ENCODE results near the gene MAGI3. TPM values are rescaled to one million over a fixed set of nuclear protein-coding genes. Genes with fewer than 3 reads are reported as not detected.

Gene MAGI3
- total RNA-seq, 2 experiments from 2014 or later, result 4.7 to 7.8 TPM

- ChIA-PET POLR2A (no interaction called here), CTCF (ENCODE audit: unreplicated experiment) (no interaction called here)
- Histone ChIP-seq H3K4me1 (ENCODE audit: insufficient read depth, low read length, poor library complexity, severe bottlenecking) (no peaks in the 10 kb centered on the region), H4K20me1 (ENCODE audit: insufficient read depth, low read length) (no peaks in the 10 kb centered on the region), H2AFZ (ENCODE audit: low read length) (no peak overlapping the region), H3K4me3 (ENCODE audit: low read depth, low read length, poor library complexity, severe bottlenecking) (no peak overlapping the region), H3K9me3 (ENCODE audit: low read length) (no peaks in the 10 kb centered on the region), H3K9me2 (ENCODE audit: insufficient read depth, low read length) (no peaks in the 10 kb centered on the region), H3K4me2 (ENCODE audit: low read length) (no peak overlapping the region), H3K36me3 (ENCODE audit: insufficient read depth, low read length) (no peaks in the 10 kb centered on the region), H3K27ac (ENCODE audit: low read depth, low read length, poor library complexity, severe bottlenecking) (no peak overlapping the region), H3K79me2 (ENCODE audit: insufficient read depth, low read depth, low read length) (no peaks in the 10 kb centered on the region)
- intact Hi-C loops (cut with micrococcal nuclease; ENCODE audit: unreplicated experiment), result no loop called here
- BruUV-seq (replicated peaks), result no TSS peak
- TF ChIP-seq EZH2phosphoT487 (IDR thresholded peaks at IDR 0.05; ENCODE audit: borderline replicate concordance, low read depth, low read length) (no peak), CTCF (conservative IDR thresholded peaks at IDR 0.05; ENCODE audit: low read length) (no peak)
- no peak for DNase-seq (ENCODE audit: low spot score)
These were observed 127.7 kb downstream of the MAGI3 start for GRCh38 chr1:113517983-113518382.

- Histone ChIP-seq H3K27ac (ENCODE audit: low read depth, low read length, poor library complexity, severe bottlenecking) (no peak overlapping the region), H3K36me3 (ENCODE audit: insufficient read depth, low read length) (no peaks in the 10 kb centered on the region), H3K9me2 (ENCODE audit: insufficient read depth, low read length) (no peaks in the 10 kb centered on the region), H3K4me1 (ENCODE audit: insufficient read depth, low read length, poor library complexity, severe bottlenecking) (no peaks in the 10 kb centered on the region), H4K20me1 (ENCODE audit: insufficient read depth, low read length) (no peaks in the 10 kb centered on the region), H3K9me3 (ENCODE audit: low read length) (no peaks in the 10 kb centered on the region), H2AFZ (ENCODE audit: low read length) (no peak overlapping the region), H3K4me2 (ENCODE audit: low read length) (no peak overlapping the region), H3K79me2 (ENCODE audit: insufficient read depth, low read depth, low read length) (no peaks in the 10 kb centered on the region), H3K4me3 (ENCODE audit: low read depth, low read length, poor library complexity, severe bottlenecking) (no peak overlapping the region)
- no TSS peak for BruUV-seq (replicated peaks)
- intact Hi-C loops (cut with micrococcal nuclease; ENCODE audit: unreplicated experiment), result no loop called here
- CTCF ChIA-PET (ENCODE audit: unreplicated experiment), result no interaction called here
- POLR2A ChIA-PET, result no interaction called here
- DNase-seq (ENCODE audit: low spot score), result no peak
- TF ChIP-seq EZH2phosphoT487 (IDR thresholded peaks at IDR 0.05; ENCODE audit: borderline replicate concordance, low read depth, low read length) (no peak), CTCF (conservative IDR thresholded peaks at IDR 0.05; ENCODE audit: low read length) (no peak)
These were observed 129.2 kb downstream of the MAGI3 start for GRCh38 chr1:113519556-113519955.

- H3K9me2 ChIP-seq (ENCODE audit: insufficient read depth, low read length), result no peaks in the 10 kb centered on the region
- ChIA-PET POLR2A (interaction anchor here (0.6 kb wide), 2 partner anchors 90 to 640 kb away, joined by 3 read pairs; no protein-coding TSS in a partner anchor), CTCF (ENCODE audit: unreplicated experiment) (no interaction called here)
- H3K27ac ChIP-seq (ENCODE audit: low read depth, low read length, poor library complexity, severe bottlenecking), result no peak overlapping the region
- no peak for DNase-seq (ENCODE audit: low spot score)
- H4K20me1 ChIP-seq (ENCODE audit: insufficient read depth, low read length), result no peaks in the 10 kb centered on the region
- no peak for TF ChIP-seq CTCF (conservative IDR thresholded peaks at IDR 0.05; ENCODE audit: low read length)
- no peak overlapping the region for H2AFZ ChIP-seq (ENCODE audit: low read length)
- H3K4me2 ChIP-seq (ENCODE audit: low read length), result no peak overlapping the region
- no peak overlapping the region for H3K4me3 ChIP-seq (ENCODE audit: low read depth, low read length, poor library complexity, severe bottlenecking)
- H3K79me2 ChIP-seq (ENCODE audit: insufficient read depth, low read depth, low read length), result no peaks in the 10 kb centered on the region
- H3K36me3 ChIP-seq (ENCODE audit: insufficient read depth, low read length), result no peaks in the 10 kb centered on the region
- intact Hi-C loops (cut with micrococcal nuclease; ENCODE audit: unreplicated experiment), result no loop called here
- no TSS peak for BruUV-seq (replicated peaks)
- H3K9me3 ChIP-seq (ENCODE audit: low read length), result no peaks in the 10 kb centered on the region
- H3K4me1 ChIP-seq (ENCODE audit: insufficient read depth, low read length, poor library complexity, severe bottlenecking), result no peaks in the 10 kb centered on the region
These were observed 139.7 kb downstream of the MAGI3 start for GRCh38 chr1:113530021-113530420.

Measured in OCI-LY7 (cell line).